K562 (cell line): ENCODE measurements around the gene PI4KA. TPM values are rescaled to one million over a fixed set of nuclear protein-coding genes. Genes with fewer than 3 reads are reported as not detected.

Source experiments
- CEBPG ChIP-seq, 3 experiments: fragments of 200-800 bp in 1 of 3; sonication (Bioruptor generic) in 1 of 3; sonication (generic) in 1 of 3; formaldehyde crosslinking in 1 of 3; IDR thresholded peaks in 2 of 3; conservative IDR thresholded peaks in 1 of 3; 2 replicates each; pipeline versions ENCODE4 v1.6.1 to v1.8.0; 2016 to 2022; ENCODE audit warnings: missing compliant biosample characterization in 2 of 3, missing genetic modification characterization in 2 of 3, mild to moderate bottlenecking in 1 of 3, missing genetic modification reagents in 1 of 3
- polyA plus RNA-seq, 8 experiments: library from polyadenylated mRNA; depleted of rRNA in 4 of 8; stranded (reverse) in 5 of 8; unstranded in 3 of 8; fragments of >200 nt; fragmentation: Nextera tagmentation in 2 of 8; fragmentation: Illumina TruSeq in 1 of 8; extraction: Ambion mirVana in 2 of 8; extraction: Trizol in 1 of 8; gene quantifications; 2 replicates each; pipeline versions ENCODE4 v1.2.1 to v1.2.3, GENCODE V29; 2011 to 2014; ENCODE audit warnings: inconsistent platforms in 1 of 8, missing spikeins in 1 of 8
- total RNA-seq, 7 experiments: library from RNA; depleted of rRNA in 6 of 7; stranded (reverse); fragments of >200 nt in 6 of 7; fragmentation: Illumina TruSeq in 2 of 7; extraction: Trizol in 2 of 7; gene quantifications; 2 replicates each; pipeline versions ENCODE4 v1.2.1 to v1.2.3, GENCODE V29; 2011 to 2021; ENCODE audit warnings: low replicate concordance in 1 of 7
- TF ChIP-seq, protein P1 (sequence below), 2 experiments: fragments of 450-650 bp; formaldehyde crosslinking in 1 of 2; IDR thresholded peaks; 2 replicates each; pipeline versions ENCODE4 v1.4.0 to v1.6.1; 2014 to 2020; ENCODE audit warnings: mild to moderate bottlenecking in 2 of 2, borderline replicate concordance in 1 of 2, low read depth in 1 of 2

Gene PI4KA
- total and polyA plus RNA-seq, 9 of the 15 experiments (the other 6 are each of a cell fraction or from before 2014, with no cell fraction given) = 7.3 to 187 (median 84.7) TPM

DNA sequence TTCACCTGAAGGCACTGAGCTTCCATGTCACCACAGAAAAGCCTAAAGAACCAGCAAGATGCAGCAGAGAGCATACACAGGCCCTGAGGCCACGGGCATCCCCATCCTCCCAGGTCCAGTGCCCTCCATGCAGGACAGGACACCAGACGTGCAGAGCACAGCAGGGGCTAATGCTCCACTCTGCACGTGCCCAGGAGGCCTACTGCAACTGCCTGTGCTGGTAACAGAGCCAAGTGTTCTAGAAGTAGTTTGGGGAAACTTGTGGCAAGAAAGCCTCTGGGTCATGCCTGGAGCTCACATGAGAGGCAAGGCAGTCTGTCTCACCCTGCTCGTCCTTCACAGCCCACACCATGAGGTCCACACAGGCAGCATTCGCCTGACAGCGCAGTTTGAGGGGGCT is 54.0 kb downstream of the PI4KA start (continued):
- TF ChIP-seq, protein P1, sequence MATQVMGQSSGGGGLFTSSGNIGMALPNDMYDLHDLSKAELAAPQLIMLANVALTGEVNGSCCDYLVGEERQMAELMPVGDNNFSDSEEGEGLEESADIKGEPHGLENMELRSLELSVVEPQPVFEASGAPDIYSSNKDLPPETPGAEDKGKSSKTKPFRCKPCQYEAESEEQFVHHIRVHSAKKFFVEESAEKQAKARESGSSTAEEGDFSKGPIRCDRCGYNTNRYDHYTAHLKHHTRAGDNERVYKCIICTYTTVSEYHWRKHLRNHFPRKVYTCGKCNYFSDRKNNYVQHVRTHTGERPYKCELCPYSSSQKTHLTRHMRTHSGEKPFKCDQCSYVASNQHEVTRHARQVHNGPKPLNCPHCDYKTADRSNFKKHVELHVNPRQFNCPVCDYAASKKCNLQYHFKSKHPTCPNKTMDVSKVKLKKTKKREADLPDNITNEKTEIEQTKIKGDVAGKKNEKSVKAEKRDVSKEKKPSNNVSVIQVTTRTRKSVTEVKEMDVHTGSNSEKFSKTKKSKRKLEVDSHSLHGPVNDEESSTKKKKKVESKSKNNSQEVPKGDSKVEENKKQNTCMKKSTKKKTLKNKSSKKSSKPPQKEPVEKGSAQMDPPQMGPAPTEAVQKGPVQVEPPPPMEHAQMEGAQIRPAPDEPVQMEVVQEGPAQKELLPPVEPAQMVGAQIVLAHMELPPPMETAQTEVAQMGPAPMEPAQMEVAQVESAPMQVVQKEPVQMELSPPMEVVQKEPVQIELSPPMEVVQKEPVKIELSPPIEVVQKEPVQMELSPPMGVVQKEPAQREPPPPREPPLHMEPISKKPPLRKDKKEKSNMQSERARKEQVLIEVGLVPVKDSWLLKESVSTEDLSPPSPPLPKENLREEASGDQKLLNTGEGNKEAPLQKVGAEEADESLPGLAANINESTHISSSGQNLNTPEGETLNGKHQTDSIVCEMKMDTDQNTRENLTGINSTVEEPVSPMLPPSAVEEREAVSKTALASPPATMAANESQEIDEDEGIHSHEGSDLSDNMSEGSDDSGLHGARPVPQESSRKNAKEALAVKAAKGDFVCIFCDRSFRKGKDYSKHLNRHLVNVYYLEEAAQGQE (IDR thresholded peaks at IDR 0.05; ENCODE audit: borderline replicate concordance) = no peak
- TF ChIP-seq, protein P1 (CRISPR knock-in tag; IDR thresholded peaks at IDR 0.05; ENCODE audit: low read depth) = peak; percentile 67; the same call in 1 of the 2 replicates
- TF ChIP-seq CEBPG (CRISPR knock-in tag; IDR thresholded peaks at IDR 0.05) (0 out of 2 replicates have a peak, but pooled peaks have one; percentile 30), CEBPG (tag; conservative IDR thresholded peaks at IDR 0.05 in 1 of 2, IDR thresholded peaks at IDR 0.05 in 1 of 2) (no peak)
